ENCODE results near the gene TNFRSF13B.
"Not testable (repeated sequence)": the region's sequence is repeated elsewhere in the genome, so short reads cannot be mapped to it uniquely, and the experiment has no call there.

TNFRSF13B gene

DNA sequence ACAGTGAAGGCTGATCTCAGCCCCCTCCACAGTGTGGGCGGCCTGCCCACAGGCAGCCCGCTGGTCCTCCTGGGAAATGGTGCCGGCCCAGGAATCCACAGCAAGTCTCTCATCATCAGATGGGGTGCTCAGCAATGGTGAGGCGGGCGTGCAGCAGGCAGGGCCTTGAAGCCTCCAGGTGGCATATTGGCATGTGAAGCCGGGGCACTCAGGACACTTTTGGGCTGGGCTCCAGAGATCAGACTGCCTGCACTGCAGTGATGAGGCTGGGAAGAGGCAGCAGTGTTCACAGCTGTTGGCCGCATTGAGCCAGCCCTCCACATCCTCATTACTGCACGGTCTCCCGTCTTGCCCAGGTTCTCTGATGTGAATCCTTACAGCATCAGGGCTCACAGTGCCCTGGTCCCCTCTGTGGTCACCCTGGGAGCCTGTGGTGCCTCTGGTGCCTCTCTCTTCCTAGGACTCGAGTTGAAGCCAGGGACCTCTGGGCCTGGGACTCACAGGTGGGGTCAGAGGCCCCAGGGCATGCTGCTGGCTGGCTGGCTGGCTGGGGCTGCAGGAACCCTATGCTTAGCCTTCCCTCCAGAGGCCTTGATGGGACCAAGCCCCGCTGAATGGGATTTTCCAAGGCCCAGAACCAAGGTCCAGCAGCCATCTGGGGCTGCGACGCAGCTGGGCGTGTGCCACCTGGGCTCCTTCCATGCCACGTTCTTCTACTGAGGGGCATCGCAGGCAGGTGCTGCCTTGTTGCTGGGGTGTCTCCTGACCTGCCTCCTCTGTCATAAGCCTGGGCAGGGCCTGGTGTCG lies 48.6 kb downstream of the TNFRSF13B start:
- FAIRE-seq: no peak

DNA sequence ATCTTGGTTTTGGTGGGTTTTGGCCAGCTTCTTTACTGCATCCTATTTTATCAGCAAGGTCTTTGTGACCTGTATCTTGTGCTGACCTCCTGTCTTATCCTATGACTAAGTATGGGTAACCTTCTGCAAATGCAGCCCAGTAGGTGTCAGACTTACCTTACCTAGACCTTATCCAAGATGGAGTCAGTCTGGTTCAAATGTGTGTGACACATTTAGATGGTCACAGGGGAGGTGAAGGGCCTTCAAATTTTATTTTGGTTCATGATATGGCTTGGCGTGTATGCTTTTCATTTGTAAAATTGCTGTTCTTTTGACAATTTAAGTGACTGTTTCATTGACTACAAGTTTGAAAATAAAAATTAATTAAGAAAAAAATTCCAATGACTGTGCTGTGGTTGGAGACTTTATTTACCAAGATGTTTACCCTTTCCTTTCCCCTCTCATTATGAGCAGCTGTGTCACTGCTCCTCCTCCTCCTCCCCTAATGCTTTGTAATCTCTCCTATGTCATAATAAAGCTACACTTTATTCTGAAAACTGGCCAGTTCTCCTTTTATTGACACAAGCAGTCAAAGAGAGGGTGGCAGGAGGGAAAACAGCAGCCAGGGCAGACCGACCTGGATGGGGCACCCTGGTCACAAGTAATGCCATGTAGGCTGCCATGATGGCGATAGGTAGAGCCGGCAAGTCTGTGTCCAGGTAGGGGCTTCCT lies 49.4 kb downstream of the TNFRSF13B start:
- no peak for FAIRE-seq

DNA sequence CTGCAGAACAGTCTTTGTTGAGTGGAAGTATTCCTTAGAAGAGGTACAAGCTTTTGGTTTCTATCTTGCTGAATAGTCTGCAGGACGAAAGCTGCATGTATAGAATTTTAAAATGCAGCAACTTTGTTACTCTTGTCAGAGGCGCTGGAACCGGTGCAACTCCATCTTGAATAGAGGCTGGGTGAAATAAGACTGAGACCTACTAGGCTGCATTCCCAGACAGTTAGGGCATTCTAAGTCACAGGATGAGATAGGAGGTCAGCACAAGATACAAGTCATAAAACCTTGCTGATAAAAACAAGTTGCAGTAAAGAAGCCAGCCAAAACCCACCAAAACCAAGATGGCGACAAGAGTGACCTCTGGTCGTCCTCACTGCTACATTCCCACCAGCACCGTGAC lies 50.5 kb downstream of the TNFRSF13B start:
- not testable (repeated sequence) for FAIRE-seq

DNA sequence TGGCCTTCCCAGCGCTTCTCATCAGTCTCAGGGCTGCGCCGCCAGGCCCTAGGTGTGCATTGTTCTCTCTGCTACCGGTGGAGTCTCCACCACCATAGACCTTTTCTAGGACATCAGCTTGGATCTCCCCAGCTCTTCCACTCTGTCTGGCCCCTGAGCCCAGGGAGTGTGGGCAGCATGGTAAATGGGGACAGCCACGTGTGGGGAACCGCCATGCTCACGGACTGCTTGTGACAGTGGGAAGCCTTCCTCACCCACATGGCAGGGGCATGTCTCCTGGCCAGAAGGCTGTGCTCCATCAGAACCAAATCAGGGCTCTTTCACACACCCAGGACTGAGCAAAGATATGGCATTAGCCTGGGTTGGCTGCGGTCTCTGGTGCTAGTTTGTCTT lies 51.3 kb downstream of the TNFRSF13B start:
- no peak for FAIRE-seq

DNA sequence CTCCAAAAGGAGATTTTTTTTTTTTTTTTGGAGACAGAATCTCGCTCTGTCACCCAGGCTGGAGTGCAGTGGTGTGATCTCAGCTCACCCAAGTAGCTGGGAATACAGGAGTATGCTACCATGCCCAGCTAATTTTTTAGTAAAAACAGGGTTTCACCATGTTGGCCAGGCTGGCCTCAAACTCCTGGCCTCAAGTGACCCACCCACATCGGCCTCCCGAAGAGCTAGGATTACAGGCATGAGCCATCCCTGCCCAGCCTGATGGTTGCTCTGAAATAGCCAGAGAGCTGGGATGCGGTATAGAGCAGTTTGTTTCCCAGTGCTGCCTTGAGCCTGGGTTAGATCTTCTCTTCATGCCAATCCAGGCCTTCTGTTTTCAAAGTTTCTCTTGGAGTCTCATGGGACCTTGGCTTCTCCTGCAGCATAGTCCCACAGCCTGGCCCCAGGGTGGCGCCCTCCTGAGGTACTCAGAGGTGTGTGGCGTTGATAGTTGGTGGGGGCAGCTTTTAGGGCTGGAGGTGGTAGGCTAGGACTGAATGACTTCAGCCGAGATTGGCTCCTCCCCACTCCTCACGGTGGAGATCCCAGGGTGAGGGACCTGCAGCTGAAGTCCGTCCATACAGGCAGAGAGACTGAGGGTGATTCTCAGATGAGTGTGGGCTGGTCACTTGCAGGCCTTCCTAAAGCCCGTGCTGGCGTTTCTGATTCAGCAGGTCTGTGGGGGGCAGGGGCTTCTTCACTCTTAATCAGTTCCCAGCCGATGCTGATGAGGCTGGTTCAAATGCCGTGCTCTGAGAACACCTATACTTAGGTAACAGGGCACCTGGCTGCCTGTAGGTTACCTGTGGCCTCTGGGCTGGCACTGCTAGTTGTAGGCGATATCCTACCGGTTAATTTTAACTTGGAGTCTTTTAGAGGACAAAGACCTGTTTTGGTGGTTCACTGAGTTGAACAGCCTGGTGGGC lies 52.0 kb downstream of the TNFRSF13B start:
- FAIRE-seq: no peak

DNA sequence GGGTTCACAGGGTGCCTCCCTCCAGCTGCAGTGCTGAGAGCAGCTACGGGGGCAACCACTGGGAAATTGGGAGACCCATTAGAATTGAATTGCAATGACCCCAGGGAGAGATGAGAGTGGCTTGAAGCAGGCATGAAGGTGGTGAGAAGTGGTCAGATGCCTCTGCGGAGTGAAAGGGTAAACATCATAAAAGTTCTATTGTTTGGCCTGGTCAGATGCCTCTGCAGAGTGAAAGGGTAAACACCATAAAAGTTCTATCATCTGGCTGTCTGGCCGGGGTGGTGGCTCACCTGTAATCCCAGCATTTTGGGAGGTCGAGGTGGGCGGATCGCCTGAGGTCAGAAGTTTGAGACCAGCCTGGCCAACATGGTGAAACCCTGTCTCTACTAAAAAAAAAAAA lies 53.5 kb downstream of the TNFRSF13B start:
- FAIRE-seq: no peak

DNA sequence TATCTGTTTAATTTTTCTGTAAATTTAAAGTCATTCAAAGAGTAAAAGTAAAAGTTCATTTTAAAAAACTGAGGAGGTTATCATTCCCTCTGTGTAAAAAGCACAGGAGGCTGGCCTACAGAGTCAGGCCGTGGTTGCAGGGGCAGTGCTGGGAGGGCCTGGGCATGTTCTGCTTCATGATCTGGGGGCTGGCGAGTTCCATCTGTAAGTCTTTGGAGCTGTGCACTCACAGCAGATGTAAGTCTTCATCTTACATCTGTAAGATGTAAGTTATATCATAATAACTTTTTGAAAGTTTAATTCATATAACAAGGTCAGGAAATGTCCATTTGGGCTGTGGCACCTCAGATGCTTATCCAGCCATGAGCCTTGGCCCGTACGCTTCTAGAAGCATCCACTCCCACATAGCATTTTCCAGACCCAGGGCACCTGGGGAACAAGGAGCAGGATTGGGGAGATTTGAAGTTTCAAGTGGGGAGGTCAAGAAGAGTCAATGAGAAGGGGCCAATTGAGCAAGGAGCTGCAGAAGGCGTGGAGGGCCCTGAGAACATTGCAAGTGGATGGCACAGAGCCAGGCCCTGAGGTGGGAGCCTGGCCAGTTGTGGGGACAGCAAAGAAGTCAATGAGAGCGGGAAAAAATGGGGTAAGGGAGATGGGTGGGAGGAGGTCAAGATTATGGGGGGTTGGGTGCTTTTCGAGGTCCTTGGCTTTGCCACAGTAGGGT lies 54.1 kb downstream of the TNFRSF13B start:
- no peak for FAIRE-seq

DNA sequence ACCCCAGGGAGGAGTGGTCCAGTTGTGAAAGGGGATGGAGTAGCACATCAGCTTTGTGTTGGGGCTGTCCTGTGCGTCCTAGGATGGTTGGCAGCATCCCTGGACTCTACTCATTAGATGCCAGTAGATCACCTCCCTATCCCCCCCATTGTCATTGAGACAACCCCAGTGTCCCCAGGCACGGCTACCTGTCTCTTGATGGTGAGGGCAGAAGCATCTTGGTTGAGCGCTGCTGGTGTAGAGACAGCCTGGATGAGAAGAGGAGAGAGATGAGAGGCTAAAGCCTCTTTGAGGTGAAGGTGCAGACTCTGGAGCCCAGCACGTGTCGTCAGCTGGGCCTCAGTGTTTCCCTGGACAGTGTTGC lies 55.4 kb downstream of the TNFRSF13B start:
- no peak for FAIRE-seq

DNA sequence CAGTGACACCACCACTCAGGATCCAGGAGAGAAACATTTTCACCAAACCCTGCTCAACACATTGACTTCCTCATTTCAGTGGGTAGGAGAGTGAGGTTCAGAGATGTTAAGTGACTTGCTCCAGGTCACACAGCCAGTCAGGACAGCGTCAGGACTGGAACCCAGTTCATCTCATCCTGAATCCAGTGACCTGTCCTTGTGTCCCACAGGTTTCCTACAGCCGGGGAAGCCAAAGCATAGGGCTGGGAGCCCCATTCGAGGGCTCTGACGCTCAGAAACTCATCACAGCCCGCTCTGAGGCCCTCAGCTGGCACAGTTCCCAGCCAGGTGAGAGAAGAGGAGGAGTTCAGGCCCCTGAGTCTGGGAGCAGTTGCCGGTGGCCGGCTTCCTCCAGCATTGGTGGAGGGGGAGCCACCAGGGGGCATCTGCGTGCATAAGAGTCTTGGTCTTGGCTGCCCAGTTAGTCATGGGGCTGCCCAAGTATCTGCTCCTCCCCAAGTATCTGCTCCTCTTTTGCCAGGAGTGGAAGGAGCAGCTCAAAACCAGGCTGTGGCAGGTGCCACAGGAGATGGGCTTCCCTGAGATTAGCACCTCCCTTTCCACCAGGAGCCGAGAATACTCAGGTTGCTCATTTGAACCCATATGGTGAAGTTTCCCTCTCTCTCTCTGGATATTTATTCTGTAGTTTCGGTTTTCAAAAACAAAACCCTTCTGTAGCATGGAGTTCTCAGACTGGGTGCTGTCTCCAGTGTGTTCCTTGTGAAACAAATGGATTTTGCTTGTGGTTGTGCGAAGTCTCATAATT lies 56.0 kb downstream of the TNFRSF13B start:
- no peak for FAIRE-seq

DNA sequence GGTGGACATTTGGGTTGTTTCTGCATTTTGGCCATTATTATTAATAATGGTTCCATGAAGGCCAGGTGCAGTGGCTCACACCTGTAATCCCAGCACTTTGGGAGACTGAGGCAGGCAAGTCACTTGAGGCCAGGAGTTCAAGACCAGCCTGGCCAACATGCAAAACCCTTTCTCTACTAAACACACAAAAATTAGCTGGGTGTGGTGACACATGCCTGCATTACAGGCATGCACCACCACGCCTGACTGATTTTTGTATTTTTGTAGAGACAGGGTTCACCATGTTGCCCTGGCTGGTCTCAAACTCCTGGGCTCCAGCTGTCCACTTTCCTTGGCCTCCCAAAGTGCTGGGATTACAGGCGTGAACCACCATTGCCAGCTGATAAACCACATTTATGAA lies 58.5 kb downstream of the TNFRSF13B start:
- no peak for FAIRE-seq

DNA sequence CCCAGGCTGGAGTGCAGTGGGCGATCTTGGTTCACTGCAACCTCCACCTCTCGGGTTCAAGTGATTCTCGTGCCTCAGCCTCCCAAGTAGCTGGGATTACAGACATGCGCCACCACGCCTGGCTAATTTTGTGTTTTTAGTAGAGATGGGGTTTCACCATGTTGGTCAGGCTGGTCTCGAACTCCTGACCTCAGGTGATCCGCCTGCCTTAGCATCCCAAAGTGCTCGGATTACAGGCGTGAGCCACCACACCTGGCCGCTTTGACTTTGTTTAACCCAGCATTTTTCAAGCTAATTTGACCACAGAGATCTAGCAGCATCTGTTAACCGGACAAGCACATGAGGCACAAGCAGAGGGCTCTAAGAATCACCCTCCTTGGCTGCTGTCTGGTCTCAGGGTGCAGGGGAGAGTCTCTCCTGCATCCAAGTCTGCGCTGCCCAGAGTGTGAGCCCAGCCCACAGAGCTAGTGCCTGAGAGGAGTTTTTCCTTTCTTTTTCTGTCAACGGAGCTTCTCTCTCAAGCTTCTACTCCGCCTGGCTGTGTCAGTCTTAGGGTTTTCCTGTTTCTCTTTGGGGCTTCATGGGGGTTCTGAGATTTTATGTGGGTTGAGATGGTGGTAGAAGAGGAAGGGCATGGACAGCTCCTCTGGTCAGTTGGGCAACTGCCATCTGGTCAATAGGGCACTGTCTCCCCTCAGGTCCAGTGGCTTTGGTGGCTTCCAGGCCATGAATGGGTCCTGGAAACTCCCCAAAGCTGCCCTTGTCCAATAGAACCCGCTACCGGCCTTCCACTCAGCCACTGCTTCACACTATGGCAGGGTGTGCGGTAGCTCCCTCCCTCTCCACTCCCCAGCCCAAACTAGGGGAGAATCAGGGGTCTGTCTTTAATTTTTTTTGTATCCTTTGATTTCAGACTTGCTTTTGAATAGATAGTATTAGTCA lies 59.6 kb downstream of the TNFRSF13B start:
- FAIRE-seq: no peak

DNA sequence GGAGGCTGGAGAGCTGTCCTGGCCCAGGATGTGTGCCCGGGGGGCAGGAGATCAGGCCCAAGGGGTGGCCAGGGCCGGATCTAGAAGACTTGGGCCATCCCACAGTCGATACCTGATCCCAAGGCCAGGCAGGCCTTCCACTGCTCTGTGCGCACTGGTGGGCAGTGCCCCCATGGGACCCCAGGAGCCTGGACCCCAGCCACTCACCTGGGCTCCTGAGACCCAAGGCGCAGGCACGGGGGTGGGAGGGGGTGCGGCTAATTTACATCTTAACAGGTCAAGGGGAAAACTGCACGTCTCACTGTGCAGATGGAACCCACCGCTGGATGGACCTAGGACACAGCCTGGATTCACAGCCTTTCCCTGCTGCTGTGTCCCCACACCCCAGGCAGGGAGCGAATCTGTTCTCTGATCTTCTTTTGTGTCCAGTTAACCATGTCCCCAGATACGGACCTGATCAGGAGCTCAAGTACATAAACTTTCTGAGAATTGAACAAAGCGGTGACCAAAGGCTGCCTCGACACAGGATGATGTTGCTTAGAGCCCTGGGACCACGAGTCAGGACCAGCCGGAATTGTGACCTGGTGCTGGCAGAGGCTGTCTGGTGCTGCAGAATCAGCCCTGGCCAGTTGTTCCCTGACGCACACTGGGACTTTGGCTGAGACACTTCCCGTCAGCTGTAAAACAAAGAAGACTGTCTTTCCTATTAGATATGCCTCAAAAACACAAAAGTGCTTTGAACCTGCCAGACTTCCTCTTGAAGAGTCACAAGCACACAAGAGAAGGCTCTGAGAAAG lies 60.6 kb downstream of the TNFRSF13B start:
- no peak for FAIRE-seq

DNA sequence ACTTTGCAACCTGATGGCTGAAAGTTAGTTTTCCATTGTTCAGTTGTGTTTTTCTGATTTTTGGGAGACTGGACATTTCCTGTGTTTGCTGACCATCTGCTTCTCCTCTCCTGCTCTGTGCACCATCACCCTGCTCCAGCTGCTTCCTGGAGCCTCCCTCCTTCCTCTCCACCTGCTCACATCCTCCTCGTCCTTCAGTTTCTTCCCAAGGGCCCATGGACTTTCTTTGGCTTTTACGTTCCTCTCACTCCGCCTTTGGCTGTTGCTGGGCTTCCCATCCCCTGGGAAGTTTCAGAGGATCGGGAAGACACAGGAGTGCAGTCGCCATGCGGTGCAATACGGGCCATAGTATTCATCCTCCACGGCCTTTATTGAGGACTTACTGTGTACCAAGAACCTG lies 61.6 kb downstream of the TNFRSF13B start:
- no peak for FAIRE-seq

DNA sequence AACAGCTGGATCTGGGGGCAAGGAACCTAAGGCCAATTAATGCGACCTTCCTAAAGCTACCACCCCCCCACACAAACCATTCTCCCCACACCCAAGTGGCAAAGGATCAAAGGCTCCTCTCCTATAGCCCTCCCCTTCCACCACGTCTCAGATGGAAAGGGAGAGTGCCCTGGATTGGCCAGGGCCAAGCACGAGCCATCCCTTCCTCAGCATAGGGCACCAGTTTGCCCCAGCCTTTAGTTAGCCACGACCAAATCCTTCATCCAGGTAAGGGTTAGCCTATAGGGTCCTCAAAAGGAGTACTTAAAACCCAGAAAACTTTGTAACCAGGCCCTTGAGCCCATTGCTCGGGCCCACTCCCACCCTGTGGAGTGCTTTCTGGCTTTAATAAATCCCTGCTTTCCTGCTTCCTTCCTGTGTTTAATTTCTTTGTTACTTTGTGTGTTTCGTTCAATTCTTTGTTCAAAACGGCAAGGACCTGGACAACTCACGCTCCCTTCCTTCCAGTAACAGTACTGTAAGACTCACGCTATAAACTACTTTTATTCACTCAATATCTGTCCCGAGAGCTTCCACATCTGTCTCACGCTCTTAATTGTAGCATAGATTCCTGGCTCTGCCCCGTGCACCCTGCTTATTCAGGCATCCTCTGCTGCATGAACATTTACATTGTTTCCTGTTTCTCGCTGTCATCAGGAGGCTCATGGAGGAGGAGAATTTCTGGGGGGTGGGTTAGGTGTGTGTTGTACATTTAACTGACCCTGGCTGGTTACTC lies 62.3 kb downstream of the TNFRSF13B start:
- FAIRE-seq: no peak

DNA sequence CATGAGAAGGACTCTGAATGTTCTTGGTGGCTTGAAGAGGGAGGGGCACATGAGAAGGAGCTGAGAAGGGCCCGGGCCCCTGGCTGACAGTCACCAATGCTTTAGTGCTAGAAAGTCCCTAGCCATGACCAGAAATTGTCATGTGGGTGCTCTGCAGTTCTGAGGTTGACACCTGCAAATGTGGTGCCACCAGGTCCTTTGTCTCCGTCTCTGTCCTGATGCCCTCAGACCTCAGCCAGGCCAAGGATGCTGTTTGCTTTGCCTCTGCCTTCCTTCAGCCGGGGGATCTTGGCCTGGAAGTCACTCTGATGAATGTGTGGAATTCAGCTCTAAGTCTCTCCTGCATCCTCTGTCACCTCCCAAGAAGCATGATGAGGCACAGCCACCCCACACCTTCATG lies 63.6 kb downstream of the TNFRSF13B start:
- no peak for FAIRE-seq

DNA sequence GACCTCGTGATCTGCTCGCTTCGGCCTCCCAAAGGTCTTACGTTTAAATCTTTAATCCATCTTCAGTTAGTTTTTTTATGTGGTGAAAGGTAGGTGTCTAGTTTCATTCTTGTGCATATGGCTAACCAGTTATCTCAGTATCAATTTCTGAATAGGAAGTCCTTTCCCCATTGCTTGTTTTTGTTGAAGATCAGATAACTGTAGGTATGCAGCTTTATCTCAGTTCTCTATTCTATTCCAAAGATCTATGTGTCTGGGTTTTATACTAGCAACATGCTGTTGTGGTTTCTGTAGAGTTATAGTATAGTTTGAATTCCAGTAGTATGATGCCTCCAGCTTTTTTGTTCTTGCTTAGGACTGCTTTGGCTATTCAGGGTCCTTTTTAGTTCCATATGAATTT lies 65.2 kb downstream of the TNFRSF13B start:
- FAIRE-seq: no peak

DNA sequence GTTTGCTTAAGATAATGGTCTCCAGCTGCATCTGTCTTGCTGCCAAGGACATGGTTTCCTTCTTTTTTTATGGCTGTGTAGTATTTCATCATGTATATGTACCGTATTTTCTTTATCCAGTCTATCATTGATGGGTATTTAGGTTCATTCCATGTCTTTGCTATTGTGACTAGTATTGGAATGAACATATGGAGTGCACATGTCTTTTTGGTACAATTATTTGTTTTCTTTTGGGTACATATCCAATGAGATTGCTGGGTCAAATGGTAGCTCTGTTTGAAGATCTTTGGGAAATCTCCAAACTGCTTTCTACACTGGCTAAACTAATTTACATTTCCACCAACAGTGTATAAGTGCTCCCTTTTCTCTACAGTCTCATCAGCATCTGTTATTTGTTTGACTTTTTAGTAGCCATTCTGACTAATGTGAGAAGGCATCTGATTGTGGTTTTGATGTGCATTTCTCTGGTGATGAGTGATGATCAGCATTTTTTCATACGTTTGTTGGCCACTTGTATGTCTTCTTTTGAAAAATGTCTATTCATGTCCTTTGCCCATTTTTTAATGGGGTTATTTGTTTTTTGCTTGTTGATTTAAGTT lies 66.2 kb downstream of the TNFRSF13B start:
- no peak for FAIRE-seq

DNA sequence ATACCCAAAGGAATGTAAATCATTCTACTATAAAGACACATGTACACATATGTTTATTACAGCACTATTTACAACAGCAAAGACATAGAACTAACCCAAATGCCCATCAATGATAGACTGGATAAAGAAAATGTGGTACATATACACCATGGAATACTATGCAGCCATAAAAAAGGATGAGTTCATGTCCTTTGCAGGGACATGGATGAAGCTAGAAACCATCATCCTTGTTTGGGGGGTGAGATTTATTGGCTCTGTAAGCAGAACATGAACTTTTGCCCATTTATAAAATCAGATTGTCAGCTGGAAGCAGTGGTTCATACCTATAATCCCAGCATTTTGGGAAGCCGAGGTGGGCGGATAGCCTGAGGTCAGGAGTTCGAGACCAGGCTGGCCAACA lies 68.8 kb downstream of the TNFRSF13B start:
- FAIRE-seq: not testable (repeated sequence)
